22Rv1 (cell line): ENCODE results near the gene KCNG2.

Experiments
- ZFX ChIP-seq: fragments of 450-650 bp; IDR thresholded peaks from 2 replicates; pipeline ENCODE4 v1.6.1; 2017; ENCODE audit warnings: antibody characterized with exemption, borderline replicate concordance
- TF ChIP-seq, protein P1 (sequence below): fragments of 450-650 bp; IDR thresholded peaks from 2 replicates; pipeline ENCODE4 v1.5.1; 2017; ENCODE audit warnings: mild to moderate bottlenecking

DNA sequence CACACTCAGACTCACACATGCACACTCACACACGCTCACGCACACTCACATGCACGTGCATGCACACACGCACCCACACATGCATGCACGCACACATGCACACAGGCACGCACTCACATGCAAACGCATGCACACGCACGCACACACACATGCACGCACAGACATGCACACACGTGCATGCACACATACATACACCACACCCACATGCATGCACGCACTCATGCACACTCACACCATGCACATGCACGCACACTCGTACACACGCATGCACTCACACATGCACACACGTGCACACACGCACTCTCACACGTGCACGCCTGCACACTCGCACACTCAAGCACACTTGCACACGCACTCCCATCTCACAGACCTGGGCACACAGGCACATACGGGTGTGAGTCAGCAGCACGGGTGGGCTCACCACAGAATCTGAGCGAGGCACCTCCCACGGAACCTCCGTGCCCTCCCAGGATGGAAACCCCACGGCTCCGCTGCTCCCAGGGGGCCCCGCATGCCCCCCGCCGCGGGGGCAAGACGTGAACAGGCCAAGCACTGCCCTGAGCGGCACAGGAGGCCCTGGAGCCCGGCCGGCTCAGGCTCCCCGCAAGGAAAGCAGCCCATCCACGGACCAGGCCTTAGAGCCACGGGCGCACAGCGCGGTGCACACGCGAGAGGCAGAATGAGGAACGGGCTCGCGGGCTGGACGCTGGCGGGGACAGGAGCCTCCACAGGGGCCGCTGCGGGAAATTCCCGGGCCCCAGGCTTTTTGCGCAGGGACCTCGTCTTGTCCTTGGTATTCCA lies 8.4 kb upstream of the KCNG2 start:
- TF ChIP-seq, protein P1, sequence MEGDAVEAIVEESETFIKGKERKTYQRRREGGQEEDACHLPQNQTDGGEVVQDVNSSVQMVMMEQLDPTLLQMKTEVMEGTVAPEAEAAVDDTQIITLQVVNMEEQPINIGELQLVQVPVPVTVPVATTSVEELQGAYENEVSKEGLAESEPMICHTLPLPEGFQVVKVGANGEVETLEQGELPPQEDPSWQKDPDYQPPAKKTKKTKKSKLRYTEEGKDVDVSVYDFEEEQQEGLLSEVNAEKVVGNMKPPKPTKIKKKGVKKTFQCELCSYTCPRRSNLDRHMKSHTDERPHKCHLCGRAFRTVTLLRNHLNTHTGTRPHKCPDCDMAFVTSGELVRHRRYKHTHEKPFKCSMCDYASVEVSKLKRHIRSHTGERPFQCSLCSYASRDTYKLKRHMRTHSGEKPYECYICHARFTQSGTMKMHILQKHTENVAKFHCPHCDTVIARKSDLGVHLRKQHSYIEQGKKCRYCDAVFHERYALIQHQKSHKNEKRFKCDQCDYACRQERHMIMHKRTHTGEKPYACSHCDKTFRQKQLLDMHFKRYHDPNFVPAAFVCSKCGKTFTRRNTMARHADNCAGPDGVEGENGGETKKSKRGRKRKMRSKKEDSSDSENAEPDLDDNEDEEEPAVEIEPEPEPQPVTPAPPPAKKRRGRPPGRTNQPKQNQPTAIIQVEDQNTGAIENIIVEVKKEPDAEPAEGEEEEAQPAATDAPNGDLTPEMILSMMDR: no peak
- no peak for TF ChIP-seq ZFX
